H1 (cell line): ENCODE measurements around the gene FBXO17. TPM values are rescaled to one million over a fixed set of nuclear protein-coding genes. Genes with fewer than 3 reads are reported as not detected.

Experiments
- GTF2F1 ChIP-seq: IDR thresholded peaks from 2 replicates; pipeline ENCODE4 v1.6.1; 2012; ENCODE audit warnings: low read depth, low read length, improper control_type of control experiment, borderline replicate concordance
- RNF2 ChIP-seq: fragments of 200-900, 300-1000 bp; sonication (generic); IDR thresholded peaks from 2 replicates; pipeline ENCODE4 v1.7.1; 2016; ENCODE audit warnings: borderline replicate concordance, low read depth, mild to moderate bottlenecking, antibody characterized with exemption, low read length; ENCODE audit not compliant: poor library complexity, severe bottlenecking; ENCODE audit errors: missing control alignments
- RXRA ChIP-seq: IDR thresholded peaks from 2 replicates; pipeline ENCODE4 v1.6.1; 2011; ENCODE audit warnings: low read depth, mild to moderate bottlenecking, low read length, moderate library complexity; ENCODE audit not compliant: insufficient read depth
- TAF1 ChIP-seq: IDR thresholded peaks from 2 replicates; pipeline ENCODE4 v1.6.1; 2011; ENCODE audit warnings: mild to moderate bottlenecking, low read depth, low read length
- polyA plus RNA-seq, 7 experiments: library from polyadenylated mRNA; depleted of rRNA in 3 of 7; stranded (reverse) in 5 of 7; unstranded in 2 of 7; fragments of >200 nt in 5 of 7; fragments of 200-250 nt in 2 of 7; gene quantifications; 1 replicate in 5 of 7; 2 replicates in 1 of 7; 4 replicates in 1 of 7; pipeline versions ENCODE4 v1.2.1 to v1.2.3, GENCODE V29; 2011 to 2013; ENCODE audit warnings: missing spikeins in 2 of 7, mixed read lengths in 2 of 7
- total RNA-seq: library from RNA; stranded (reverse); fragmentation: NEBNext Ultra II Directional; extraction: Animal tissue kit (Norgen Biotek cat#: 25700); gene quantifications from 2 replicates; pipeline ENCODE4 v1.2.1, GENCODE V29; 2021

FBXO17 gene
- total and polyA plus RNA-seq, 2 of the 8 experiments (the other 6 are each of a cell fraction or from before 2014, with no cell fraction given): 11.7 to 15.3 TPM

- TF ChIP-seq RNF2 (no peak), RXRA (no peak), GTF2F1 (no peak), TAF1 (no peak)
Observed at GRCh38 chr19:38980583-38981374, 5.2 kb upstream of the FBXO17 start (continued).
